SK-N-SH treated with all-trans-retinoic acid at 6 μM for 48 hours (cell line): ENCODE measurements around the gene EID1.

Experiments used
- ARNTL ChIP-seq: fragments of 450-650 bp; formaldehyde crosslinking; IDR thresholded peaks from 2 replicates; pipeline ENCODE4 v1.5.0; 2020; ENCODE audit warnings: low read depth, mild to moderate bottlenecking, moderate library complexity, borderline replicate concordance
- BACH2 ChIP-seq: fragments of 250-450 bp; sonication (Bioruptor Pico); IDR thresholded peaks from 2 replicates; pipeline ENCODE4 v1.9.0; 2021; ENCODE audit warnings: mild to moderate bottlenecking, borderline replicate concordance
- OSR1 ChIP-seq: fragments of 250-450 bp; sonication (Bioruptor Pico); IDR thresholded peaks from 2 replicates; pipeline ENCODE4 v1.8.0; 2022; ENCODE audit warnings: moderate library complexity, mild to moderate bottlenecking, inconsistent platforms
- PPARA ChIP-seq: fragments of 250-450 bp; sonication (Bioruptor Pico); IDR thresholded peaks from 2 replicates; pipeline ENCODE4 v1.5.0; 2020; ENCODE audit warnings: mild to moderate bottlenecking, borderline replicate concordance
- RARB ChIP-seq: fragments of 250-450 bp; sonication (Bioruptor Pico); IDR thresholded peaks from 2 replicates; pipeline ENCODE4 v1.8.0; 2021; ENCODE audit warnings: mild to moderate bottlenecking, moderate library complexity
- SNAI2 ChIP-seq: fragments of 250-450 bp; sonication (Bioruptor Pico); IDR thresholded peaks from 2 replicates; pipeline ENCODE4 v1.5.0; 2020; ENCODE audit warnings: mild to moderate bottlenecking, moderate library complexity
- ZFP3 ChIP-seq: fragments of 250-450 bp; sonication (Bioruptor Pico); IDR thresholded peaks from 2 replicates; pipeline ENCODE4 v1.5.0; 2020; ENCODE audit warnings: mild to moderate bottlenecking, moderate library complexity
- ZFP30 ChIP-seq: fragments of 450-650 bp; formaldehyde crosslinking; IDR thresholded peaks from 2 replicates; pipeline ENCODE4 v1.5.0; 2022; ENCODE audit warnings: mild to moderate bottlenecking, moderate library complexity
- ZNF565 ChIP-seq: fragments of 450-650 bp; formaldehyde crosslinking; conservative IDR thresholded peaks from 2 replicates; pipeline ENCODE4 v1.5.0; 2020; ENCODE audit warnings: low read depth, mild to moderate bottlenecking, moderate library complexity
- TF ChIP-seq, protein P1 (sequence below): fragments of 250-450 bp; sonication (Bioruptor Pico); IDR thresholded peaks from 2 replicates; pipeline ENCODE4 v1.5.1; 2020; ENCODE audit warnings: low read depth, mild to moderate bottlenecking, moderate library complexity
- TF ChIP-seq, protein P2 (sequence below): fragments of 250-450 bp; sonication (Bioruptor Pico); IDR thresholded peaks from 2 replicates; pipeline ENCODE4 v1.8.0; 2020; ENCODE audit warnings: mild to moderate bottlenecking, moderate library complexity, borderline replicate concordance

DNA sequence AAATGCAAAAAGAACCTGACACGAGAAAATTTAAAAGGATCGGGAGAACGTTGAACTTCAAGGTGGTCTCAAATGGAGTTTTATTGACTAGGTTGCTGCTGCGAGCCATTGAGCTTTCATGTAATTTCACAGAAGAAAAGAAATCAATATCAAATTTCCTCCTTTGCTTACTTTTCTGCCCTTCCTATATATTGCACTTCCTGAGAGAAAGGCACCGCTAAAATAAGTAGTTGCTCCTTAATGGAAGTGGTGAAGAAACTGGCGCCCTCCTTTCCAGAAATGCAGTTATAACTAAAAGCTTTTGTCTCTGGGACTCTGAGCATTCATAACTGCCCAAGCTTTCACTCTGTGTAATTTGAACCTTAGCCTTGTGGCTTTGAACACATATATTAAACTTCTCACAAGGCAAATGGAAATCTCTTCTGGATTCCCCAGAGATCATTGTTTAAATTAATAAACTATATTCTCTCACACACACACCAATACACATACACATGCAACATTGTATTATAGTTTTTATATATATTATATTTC, 13.4 kb downstream of the EID1 start:
- TF ChIP-seq ZFP3 (CRISPR knock-in tag): no peak
- TF ChIP-seq, protein P1, sequence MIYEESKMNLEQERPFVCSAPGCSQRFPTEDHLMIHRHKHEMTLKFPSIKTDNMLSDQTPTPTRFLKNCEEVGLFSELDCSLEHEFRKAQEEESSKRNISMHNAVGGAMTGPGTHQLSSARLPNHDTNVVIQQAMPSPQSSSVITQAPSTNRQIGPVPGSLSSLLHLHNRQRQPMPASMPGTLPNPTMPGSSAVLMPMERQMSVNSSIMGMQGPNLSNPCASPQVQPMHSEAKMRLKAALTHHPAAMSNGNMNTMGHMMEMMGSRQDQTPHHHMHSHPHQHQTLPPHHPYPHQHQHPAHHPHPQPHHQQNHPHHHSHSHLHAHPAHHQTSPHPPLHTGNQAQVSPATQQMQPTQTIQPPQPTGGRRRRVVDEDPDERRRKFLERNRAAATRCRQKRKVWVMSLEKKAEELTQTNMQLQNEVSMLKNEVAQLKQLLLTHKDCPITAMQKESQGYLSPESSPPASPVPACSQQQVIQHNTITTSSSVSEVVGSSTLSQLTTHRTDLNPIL (CRISPR knock-in tag): no peak
- no peak for TF ChIP-seq ZFP30 (CRISPR knock-in tag)
- TF ChIP-seq SNAI2 (CRISPR knock-in tag): no peak
- no peak for TF ChIP-seq PPARA (CRISPR knock-in tag)
- no peak for TF ChIP-seq ARNTL (CRISPR knock-in tag)
- TF ChIP-seq, protein P2, sequence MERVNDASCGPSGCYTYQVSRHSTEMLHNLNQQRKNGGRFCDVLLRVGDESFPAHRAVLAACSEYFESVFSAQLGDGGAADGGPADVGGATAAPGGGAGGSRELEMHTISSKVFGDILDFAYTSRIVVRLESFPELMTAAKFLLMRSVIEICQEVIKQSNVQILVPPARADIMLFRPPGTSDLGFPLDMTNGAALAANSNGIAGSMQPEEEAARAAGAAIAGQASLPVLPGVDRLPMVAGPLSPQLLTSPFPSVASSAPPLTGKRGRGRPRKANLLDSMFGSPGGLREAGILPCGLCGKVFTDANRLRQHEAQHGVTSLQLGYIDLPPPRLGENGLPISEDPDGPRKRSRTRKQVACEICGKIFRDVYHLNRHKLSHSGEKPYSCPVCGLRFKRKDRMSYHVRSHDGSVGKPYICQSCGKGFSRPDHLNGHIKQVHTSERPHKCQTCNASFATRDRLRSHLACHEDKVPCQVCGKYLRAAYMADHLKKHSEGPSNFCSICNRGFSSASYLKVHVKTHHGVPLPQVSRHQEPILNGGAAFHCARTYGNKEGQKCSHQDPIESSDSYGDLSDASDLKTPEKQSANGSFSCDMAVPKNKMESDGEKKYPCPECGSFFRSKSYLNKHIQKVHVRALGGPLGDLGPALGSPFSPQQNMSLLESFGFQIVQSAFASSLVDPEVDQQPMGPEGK (CRISPR knock-in tag): no peak
- no peak for TF ChIP-seq RARB
- TF ChIP-seq ZNF565: no peak
- no peak for TF ChIP-seq OSR1 (CRISPR knock-in tag)
- no peak for TF ChIP-seq BACH2 (CRISPR knock-in tag)
